Stimulated activated CD4-positive, alpha-beta T cell treated with anti-CD3 and anti-CD28 coated beads, Interleukin-1b, Interleukin-23, amount 100 ng/mL, for 48 hours (primary cell): Measurements from ENCODE around the gene BTBD6.
"Not testable (repeated sequence)": the region's sequence is repeated elsewhere in the genome, so short reads cannot be mapped to it uniquely, and the experiment has no call there.

ENCODE experiments used
- DNase-seq: peaks from one replicate; pipeline ENCODE4 v3.0.0-alpha.2; 2020

Gene BTBD6

DNA sequence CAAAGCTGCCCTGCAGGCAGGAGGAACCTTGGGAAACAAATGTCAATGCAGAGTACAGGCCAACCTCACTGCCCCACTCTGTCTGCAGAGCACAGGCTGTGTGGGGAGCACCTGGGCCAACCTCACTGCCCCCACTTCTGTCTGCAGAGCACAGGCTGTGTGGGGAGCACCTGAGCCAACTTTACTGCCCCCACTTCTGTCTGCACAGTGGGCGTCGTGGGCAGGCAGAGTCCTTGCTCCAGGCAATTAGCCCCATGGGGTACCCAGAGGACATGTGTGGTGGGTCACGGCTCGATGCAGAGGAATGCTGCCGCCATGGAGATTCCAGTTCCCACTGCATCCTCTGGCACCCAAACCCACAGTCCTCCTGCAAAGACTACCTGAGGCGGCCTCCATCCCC is 26.3 kb downstream of the BTBD6 start:
- DNase-seq = no peak

DNA sequence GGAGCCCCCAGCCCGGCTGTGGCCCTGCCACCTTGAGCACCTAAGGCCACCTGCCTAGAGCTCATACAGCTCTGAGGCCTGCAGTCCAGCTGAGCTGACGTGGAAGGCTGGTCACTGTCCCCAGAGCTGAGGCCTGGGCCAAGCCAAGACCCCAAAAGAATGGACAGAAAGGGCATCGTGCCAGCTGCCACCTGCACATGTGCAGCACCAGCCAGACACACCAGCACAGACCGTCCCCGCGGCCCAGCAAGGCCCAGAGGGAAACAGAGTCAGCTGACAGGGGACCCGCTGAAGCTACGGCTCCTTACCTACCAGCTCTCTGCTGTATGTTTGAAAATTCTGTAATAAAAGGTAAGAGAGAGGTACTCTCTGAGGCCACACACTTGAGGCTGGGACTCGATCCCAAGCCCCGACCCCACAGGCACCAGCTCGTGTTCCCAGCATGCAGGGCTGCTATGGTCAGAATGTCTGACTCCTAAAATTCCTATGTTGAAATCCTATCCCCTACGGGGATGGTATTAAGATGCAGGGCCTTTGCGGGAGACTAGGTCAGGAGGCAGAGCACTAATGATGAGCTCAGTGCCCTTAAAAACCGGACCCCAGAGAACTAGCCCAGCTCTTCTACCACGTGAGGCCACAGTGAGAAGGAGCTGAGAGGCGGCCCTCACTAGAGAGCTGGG is 27.1 kb downstream of the BTBD6 start:
- DNase-seq = no peak

DNA sequence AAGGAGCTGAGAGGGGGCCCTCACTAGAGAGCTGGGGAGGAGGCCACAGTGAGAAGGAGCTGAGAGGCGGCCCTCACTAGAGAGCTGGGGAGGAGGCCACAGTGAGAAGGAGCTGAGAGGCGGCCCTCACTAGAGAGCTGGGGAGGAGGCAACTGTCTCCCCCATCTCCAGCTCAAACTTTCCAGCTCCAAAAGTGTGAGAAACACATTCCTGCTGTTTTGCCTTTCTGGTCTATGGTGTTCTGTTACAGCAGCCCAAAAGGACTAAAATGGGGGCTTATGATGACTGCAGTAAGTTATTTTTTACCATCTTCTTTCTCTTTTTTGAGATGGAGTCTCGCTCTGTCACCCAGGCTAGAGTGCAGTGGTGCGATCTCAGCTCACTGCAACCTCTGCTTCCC is 29.1 kb downstream of the BTBD6 start:
- DNase-seq = not testable (repeated sequence)

DNA sequence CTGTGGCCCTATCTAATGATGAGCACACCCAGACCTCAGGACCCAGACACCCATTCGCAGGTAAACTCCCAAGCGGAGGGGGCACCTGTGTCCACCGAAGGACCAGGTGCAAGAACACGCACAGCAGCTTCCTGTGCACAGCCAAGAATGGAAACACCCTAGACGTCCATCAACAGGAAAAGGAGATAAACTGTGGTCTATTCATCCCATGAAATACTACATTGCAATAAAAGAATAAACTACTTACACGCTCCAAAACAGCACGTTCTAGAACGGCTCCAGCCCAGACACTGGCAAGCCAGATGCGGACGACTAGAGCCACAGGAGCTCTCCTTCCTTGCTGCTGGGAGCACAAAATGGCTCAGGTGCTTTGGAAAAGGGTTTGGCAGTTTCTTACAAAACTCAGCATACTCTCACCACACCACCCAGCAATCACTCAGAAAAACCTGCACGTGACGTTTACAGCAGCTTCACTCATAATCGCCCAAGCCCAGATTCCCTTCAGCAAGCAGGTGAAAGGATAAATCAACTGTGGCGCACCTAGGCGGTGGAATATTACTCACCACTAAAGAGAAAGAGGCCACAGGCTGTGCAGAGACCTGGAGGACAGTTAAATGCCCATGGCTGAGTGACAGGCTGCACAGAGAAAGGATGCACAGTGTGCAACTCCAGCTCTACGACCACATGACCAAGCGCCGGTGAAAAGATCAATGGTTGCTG is 31.5 kb downstream of the BTBD6 start:
- no peak for DNase-seq

DNA sequence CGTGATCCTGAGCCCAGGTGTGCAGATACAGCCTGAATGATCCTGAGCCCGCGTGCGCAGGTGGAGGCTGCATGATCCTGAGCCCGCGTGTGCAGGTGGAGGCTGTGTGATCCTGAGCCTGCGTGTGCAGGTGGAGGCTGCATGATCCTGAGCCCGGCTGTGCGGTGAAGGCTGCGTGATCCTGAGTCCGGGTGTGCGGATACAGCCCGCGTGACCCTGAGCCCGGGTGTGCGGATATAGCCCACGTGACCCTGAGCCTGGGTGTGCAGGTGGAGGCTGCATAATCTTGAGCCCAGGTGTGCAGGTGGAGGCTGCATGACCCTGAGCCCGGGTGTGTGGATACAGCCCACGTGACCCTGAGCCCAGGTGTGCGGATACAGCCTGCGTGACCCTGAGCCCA is 32.2 kb downstream of the BTBD6 start:
- no peak for DNase-seq

DNA sequence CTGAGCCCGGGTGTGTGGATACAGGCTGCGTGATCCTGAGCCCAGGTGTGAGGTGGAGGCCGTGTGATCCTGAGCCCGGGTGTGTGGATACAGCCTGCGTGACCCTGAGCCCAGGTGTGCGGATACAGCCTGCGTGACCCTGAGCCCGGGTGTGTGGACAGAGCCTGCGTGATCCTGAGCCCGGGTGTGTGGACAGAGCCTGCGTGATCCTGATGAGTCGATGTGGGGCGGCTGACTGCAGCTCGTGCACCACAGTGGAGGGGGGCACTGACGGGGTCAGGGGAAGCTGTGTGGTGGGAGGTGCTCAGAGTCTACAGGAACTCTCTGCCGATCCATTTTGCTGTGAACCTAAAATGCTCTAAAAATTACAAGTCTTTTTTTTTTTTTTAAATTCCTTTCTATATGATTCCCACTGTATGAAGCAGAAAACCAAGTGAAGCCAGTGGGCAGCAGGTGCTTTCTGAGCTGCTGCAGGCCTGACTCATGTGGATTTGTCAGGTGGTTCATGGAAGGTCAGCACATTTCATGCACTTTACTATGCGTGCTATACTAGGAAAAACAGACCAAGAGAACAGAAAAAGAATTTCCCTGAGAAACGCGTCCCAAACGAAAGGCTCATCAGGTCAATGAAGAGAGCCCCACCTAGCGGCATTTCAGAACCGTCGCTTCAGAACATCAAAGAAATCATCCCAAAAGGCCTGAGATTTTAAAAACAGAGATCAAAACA is 33.2 kb downstream of the BTBD6 start:
- no peak for DNase-seq

DNA sequence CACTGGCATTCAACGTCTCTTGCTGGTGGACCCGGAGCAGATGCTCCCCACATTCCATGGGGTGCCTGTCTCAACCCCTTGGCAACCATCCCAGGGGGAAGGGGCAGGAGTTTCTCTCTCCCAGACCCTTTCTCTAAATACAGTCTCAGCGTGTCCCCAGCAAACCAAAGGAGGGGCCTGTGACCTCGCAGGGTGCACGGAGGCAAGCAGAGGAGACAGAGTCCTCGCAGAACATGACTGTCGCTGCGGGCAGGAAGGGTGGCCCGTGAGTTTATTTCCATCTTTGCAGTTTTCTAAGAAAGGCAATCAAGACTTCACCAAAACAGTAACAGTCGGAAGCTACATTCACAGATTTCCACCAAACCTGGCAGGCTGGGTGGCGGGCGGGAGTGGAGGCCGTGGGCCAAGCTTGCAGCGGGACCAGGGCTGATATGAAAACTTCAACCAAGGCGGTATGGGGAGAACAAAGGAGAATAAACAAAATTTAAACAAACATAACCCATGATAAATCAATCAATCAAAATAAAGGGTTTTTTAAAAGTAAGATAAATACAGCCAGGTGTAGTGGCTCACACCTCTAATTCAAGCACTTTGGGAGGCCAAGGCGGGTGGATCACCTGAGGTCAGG is 33.9 kb downstream of the BTBD6 start:
- DNase-seq = no peak

DNA sequence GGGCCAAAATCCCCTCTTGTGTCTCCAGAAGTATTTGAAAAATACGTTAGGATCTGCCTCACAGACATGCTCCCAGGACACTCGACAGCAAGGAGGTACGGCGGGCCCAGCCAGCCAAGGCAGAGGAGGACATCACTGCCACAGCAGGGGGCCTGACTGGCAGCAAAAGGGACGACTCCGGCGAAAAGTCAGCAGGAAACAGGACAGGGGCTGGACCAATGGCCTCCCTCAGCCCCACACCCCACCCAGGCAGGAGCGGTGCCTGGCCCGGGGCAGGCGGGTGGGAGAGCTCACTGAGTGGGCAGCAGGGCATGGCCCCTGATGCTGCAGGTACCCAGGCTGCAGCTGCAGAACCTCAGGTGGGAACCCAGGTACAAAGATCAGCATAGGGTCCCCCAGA is 34.7 kb downstream of the BTBD6 start:
- DNase-seq = no peak

DNA sequence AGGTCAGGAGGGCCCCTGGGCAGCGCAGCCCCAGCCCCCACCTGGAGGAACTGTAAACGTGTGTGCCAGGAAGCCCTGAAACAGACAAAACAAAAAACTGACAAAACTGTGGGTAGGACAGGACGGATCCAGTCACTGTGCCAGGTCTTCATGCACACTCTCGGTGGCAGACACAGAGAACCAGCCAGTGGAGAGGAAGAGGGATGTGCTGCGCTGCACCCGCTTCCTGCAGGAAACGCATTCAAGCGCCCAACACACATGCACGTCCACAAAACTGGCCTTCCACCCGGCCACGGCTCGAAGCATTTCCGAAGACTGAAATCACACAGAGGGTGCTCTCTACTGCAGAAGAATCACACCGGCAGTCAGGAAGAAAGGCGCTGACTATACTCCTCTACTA is 35.6 kb downstream of the BTBD6 start:
- DNase-seq = no peak

DNA sequence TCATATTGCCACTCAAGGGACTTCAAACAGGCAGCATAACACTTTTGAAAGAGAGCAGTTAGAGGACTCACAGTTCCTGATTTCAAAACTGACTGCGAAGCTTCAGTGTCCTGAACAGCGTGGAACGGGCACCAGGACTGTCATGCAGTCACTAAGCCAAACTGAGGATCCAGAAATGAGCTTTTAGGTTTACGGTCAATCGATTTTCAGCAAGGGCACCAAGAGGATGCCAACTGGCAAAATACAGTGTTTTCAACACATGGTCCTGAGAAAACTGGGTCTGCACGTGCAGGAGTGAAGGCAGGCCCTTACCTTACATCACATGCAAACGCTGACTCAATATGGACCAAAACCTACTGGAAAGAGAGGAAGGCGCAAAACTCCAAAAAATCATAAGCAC is 36.8 kb downstream of the BTBD6 start:
- DNase-seq = no peak

DNA sequence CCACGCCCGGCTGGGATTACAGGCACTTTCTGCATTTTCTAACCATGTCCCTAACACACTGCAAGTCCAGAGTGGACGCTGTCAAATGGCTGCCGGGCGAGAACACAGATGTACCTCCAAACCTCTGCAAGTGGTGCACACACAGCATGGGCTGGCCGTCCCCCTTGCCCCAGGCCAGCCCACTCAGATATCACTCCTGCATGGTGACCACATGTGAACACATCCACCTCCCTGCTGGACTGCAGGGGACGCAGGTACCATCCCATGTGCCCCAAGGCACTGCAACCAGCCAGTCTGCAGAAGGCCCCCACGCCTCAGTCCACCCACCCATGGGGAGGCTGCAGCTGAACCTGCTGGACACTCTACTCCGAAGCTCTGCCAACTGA is 38.4 kb downstream of the BTBD6 start:
- no peak for DNase-seq

DNA sequence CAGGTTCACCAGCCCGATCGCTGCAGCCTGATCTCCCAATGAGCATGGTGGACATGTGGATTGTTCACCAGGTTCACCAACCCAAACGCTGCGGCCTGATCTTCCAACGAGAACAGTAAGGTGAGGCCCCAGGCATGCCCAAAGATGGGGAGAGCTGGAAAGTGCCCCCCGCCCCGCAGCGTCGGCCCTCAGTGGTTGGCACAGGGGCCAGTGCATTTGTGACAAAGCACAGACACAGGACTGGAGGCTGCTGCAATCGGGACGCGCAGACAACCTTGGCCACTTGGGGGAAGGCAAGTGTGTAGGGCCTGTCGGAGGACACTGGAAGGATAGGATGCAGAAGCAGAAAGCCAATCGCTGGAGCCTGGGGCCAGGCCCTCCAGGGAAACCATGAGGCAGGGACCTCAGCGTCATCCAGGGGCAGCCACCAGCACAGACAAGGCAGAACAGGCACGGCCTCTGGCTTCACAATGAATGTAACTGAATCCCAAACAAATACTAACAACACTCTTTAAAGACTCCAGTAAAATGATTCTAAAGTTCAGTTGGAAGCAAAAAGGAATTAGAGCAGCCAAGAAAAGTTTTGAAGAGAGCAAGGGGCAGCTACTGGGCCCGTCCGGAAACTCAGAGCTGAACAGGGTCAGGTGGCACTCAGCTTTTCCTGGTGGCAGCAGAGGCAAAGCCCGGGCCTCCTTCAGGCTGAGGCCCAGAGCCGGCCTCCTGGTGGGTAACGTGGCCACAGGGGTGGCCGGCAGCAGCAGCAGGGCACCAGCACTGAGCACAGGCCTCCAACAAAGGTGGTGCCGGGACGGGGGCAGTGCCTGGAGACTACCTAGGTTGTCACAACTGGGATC is 39.1 kb downstream of the BTBD6 start:
- no peak for DNase-seq

DNA sequence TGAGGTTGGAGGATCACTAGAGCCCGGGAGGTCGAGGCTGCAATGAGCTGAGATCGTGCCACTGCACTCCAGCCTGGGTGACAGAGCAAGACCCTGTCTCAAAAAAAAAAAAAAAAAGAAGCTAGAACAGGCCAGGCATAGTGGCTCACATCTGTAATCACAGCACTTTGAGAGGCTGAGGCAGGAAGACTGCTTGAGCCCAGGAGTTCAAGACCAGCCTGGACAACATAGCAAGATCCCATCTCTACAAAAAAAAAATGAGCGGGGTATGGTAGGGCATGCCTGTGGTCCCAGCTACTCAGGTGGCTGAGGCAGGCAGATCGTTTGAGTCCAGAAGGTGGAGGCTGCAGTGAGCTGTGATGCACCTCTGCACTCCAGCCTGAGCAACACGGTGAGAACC is 40.6 kb downstream of the BTBD6 start:
- DNase-seq = not testable (repeated sequence)

DNA sequence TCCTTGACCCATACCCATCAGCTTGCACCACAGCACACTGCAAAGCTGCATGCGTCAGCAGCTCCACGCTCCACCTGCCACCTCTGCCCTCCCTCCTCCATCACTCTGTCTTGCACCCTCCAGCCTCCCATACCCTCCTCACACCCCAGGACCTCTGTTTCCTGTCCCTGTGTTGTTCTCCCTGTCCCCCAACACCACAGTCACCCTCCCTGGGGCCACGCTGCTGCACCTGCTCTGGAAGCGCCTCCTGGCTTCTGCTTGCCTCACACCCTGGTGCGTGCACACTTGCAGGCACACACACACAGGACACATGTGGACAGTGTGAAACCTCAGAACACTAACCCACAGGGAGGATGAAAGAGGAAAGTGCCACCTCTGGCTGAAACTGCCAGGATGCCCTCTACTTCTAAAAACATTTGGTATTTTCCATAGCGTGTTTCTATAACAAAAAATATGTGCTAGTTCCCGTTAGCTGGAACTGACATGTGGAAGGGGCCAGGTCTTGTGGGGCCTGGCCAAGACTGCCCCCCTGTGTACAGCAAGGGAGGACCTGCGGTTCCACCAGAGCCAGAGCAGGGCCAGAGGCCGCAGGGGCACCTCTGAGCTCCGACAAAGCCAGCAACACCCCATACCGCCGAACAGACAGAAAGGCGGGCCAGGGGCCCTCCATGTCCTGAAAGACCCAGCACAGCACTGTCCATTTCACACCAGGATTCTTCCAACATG is 42.5 kb downstream of the BTBD6 start:
- no peak for DNase-seq

DNA sequence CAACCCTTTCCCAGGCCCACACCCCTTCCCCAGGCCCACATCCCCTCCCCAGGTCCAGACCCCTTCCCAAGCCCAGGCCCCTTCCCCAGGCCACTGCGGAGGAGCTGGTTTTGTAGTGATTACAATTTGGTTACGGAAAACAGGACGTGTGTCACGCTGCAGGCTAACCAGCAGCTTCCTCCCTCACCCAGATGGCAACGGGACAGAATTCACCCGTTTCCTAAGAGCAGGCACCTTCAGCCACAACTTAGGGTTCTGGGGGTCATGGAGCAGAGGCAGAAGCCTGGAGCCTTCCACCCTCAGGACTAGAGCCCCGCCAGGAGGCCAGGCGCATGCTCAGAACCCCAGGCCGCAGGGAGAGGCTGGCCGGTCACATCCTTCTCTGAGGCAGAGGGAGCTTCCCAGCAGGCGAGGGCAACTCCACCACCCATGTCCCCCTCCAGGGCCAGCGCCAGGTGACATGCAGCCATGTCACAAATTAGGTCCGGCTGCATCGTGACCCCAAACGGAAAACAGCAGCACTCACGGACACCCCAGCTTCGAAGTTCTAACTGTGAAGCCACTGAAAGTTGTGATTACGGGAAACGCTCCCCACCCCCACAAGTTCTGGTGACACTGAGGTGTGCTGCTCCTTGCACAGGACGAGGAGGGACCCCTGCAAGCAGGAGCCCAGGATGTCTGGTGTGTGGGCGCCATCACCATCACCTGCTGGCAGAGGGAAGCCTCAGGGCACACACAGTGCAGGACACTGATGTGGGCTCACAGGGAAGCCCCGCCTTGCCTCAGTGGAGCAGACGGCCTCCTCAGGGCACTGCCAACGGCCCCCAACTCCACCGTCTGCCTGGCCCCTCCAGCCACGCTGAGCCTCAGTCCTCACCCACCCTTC is 44.7 kb downstream of the BTBD6 start:
- no peak for DNase-seq

DNA sequence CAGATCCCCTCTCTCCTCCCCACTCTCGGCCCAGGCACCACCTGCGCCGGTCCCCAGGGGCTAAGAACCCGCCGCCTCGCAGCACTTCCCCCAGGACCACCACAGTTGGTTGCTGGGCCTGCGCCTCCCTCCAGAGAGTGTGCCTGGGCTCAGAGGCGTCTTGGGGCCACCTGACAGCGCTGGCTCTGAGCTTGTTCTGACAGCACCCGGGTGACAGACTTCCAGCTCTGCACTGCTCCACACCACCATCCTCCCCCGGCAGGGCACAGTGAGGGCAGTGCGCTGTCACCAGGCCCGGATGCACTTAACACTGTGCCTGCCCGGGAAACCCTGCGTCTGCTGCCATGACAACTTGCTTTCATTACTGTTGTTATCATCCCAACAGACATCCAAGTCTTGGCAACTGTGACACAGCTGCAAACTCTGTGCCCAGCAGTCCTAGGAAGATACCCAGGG is 45.8 kb downstream of the BTBD6 start:
- DNase-seq = peak; percentile 73

DNA sequence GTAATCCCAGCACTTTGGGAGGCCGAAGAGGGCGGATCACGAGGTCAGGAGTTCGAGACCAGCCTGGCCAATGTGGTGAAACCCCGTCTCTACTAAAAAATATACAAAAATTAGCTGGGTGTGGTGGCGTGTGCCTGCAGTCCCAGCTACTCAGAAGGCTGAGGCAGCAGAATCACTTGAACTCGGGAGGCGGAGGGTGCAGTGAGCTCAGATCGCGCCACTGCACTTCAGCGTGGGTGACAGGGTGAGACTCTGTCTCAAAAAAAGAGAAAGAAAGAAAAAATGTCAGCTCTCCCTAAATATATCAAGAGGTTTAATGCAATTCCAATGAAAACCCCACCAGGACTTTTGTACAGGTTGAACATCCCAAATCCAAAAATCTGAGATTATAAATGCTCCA is 49.0 kb downstream of the BTBD6 start:
- not testable (repeated sequence) for DNase-seq

DNA sequence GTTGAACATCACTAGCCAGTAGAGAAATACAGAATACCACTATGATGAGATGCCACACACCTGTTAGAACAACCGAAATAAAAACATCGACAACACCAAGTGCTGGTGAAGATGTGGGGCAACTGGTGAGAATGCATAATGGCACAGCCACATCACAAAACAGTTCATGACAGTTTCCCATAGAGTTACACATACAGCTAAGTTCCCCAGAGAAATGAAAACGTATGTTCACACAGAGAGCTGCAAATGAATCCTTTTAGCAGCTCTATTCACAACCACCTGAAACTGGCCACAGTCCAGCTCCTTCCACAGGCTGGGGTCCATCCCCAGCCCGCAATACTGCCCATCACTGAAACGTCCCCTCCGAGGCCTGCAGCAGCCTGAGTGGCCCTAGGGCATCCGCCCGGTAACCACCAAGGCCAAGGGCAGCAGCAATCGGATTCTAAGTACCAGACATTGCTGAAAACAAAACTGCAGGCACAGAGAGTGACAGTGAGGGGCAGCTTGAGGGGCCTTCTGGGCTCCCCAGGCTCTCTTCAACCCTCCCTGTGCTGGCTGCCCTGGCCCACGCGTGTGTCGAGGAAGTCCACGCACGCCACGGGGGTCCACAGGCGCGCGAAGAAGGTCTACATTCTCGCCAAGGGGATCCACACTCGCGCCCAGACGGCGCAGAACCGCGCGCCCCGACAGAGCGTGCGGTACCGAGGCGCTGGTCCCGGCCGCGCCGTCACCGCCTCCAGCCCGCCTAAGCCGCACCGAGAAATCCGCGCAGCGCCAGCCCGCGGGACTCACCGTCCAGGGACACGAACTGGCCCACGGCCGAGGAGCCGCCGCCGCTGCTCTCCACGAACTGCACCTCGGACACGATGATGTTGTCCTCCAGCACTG is 51.6 kb downstream of the BTBD6 start:
- peak; percentile 23 for DNase-seq
